K562 (cell line): Measurements from ENCODE around the gene NDRG3. TPM values are rescaled to one million over a fixed set of nuclear protein-coding genes. Genes with fewer than 3 reads are reported as not detected.

Source experiments
- BRD9 ChIP-seq: fragments of 450-650 bp; IDR thresholded peaks from 2 replicates; pipeline ENCODE4 v1.6.1; 2018; ENCODE audit warnings: low read depth; ENCODE audit not compliant: partially characterized antibody
- CBX5 ChIP-seq: IDR thresholded peaks from 2 replicates; pipeline ENCODE4 v1.6.1; 2014; ENCODE audit warnings: low read depth, borderline replicate concordance
- CCNT2 ChIP-seq: IDR thresholded peaks from 2 replicates; pipeline ENCODE4 v1.6.1; 2011; ENCODE audit warnings: borderline replicate concordance, low read depth, mild to moderate bottlenecking, moderate library complexity, mixed read lengths, low read length; ENCODE audit not compliant: insufficient read length; ENCODE audit errors: extremely low read depth
- HOXB6 ChIP-seq: fragments of 250-450 bp; sonication (Bioruptor Pico); IDR thresholded peaks from 2 replicates; pipeline ENCODE4 v1.5.1; 2022; ENCODE audit warnings: mild to moderate bottlenecking, borderline replicate concordance
- L3MBTL2 ChIP-seq: fragments of 450-650 bp; IDR thresholded peaks from 2 replicates; pipeline ENCODE4 v1.6.1; 2016; ENCODE audit warnings: mild to moderate bottlenecking, moderate library complexity
- MEF2A ChIP-seq: IDR thresholded peaks from 2 replicates; pipeline ENCODE4 v1.6.1; 2011; ENCODE audit warnings: low read depth, mild to moderate bottlenecking, low read length, moderate library complexity; ENCODE audit not compliant: control insufficient read depth
- MEIS2 ChIP-seq: fragments of 450-650 bp; IDR thresholded peaks from 2 replicates; pipeline ENCODE4 v1.6.1; 2014; ENCODE audit warnings: mild to moderate bottlenecking; ENCODE audit not compliant: partially characterized antibody
- MYC ChIP-seq, 2 experiments: fragments of 250-450 bp in 1 of 2; sonication (Bioruptor Pico) in 1 of 2; IDR thresholded peaks; 2 replicates each; pipeline versions ENCODE4 v1.5.1 to v1.6.1; 2012 to 2021; ENCODE audit warnings: low read depth in 2 of 2, borderline replicate concordance in 1 of 2, improper control_type of control experiment in 1 of 2, low read length in 1 of 2, mild to moderate bottlenecking in 1 of 2, moderate library complexity in 1 of 2
- NONO ChIP-seq, 2 experiments: fragments of 200-400 bp in 1 of 2; fragments of 450-650 bp in 1 of 2; formaldehyde crosslinking in 1 of 2; IDR thresholded peaks; 2 replicates each; pipeline ENCODE4 v1.6.1; 2017; ENCODE audit warnings: low read depth in 2 of 2, mild to moderate bottlenecking in 2 of 2, moderate library complexity in 2 of 2, low read length in 1 of 2
- POLR2G ChIP-seq: fragments of 200-400 bp; formaldehyde crosslinking; IDR thresholded peaks from 2 replicates; pipeline ENCODE4 v1.6.1; 2017; ENCODE audit warnings: low read depth, mild to moderate bottlenecking, antibody characterized with exemption, low read length, moderate library complexity
- RB1 ChIP-seq: fragments of 450-650 bp; IDR thresholded peaks from 2 replicates; pipeline ENCODE4 v1.6.1; 2017; ENCODE audit warnings: low read depth, mild to moderate bottlenecking
- SMAD4 ChIP-seq: fragments of 250-450 bp; sonication (Bioruptor Pico); conservative IDR thresholded peaks from 2 replicates; pipeline ENCODE4 v1.8.0; 2021; ENCODE audit warnings: inconsistent platforms, mild to moderate bottlenecking, moderate library complexity
- TOE1 ChIP-seq, 2 experiments: fragments of 450-650 bp in 1 of 2; sonication (generic) in 1 of 2; formaldehyde crosslinking in 1 of 2; IDR thresholded peaks; 2 replicates each; pipeline versions ENCODE4 v1.7.1 to v1.8.0; 2016 to 2022; ENCODE audit warnings: borderline replicate concordance in 2 of 2, mild to moderate bottlenecking in 2 of 2, antibody characterized with exemption in 1 of 2, inconsistent platforms in 1 of 2, low read depth in 1 of 2, missing genetic modification reagents in 1 of 2, moderate library complexity in 1 of 2
- ZBTB7A ChIP-seq: IDR thresholded peaks from 2 replicates; pipeline ENCODE4 v1.6.1; 2011; ENCODE audit warnings: low read depth, mild to moderate bottlenecking, low read length, moderate library complexity, borderline replicate concordance; ENCODE audit not compliant: control insufficient read depth
- ZNF282 ChIP-seq: sonication (generic); formaldehyde crosslinking; IDR thresholded peaks from 2 replicates; pipeline ENCODE4 v1.8.1; 2023; ENCODE audit warnings: missing genetic modification reagents
- polyA plus RNA-seq, 8 experiments: library from polyadenylated mRNA; depleted of rRNA in 4 of 8; stranded (reverse) in 5 of 8; unstranded in 3 of 8; fragments of >200 nt; fragmentation: Nextera tagmentation in 2 of 8; fragmentation: Illumina TruSeq in 1 of 8; extraction: Ambion mirVana in 2 of 8; extraction: Trizol in 1 of 8; gene quantifications; 2 replicates each; pipeline versions ENCODE4 v1.2.1 to v1.2.3, GENCODE V29; 2011 to 2014; ENCODE audit warnings: inconsistent platforms in 1 of 8, missing spikeins in 1 of 8
- total RNA-seq, 7 experiments: library from RNA; depleted of rRNA in 6 of 7; stranded (reverse); fragments of >200 nt in 6 of 7; fragmentation: Illumina TruSeq in 2 of 7; extraction: Trizol in 2 of 7; gene quantifications; 2 replicates each; pipeline versions ENCODE4 v1.2.1 to v1.2.3, GENCODE V29; 2011 to 2021; ENCODE audit warnings: low replicate concordance in 1 of 7
- TF ChIP-seq, protein P1 (sequence below): conservative IDR thresholded peaks from 2 replicates; pipeline ENCODE4 v1.6.1; 2011; ENCODE audit warnings: low read depth, mild to moderate bottlenecking, low read length; ENCODE audit not compliant: control insufficient read depth
- TF ChIP-seq, protein P2 (sequence below): sonication (generic); formaldehyde crosslinking; IDR thresholded peaks from 2 replicates; pipeline ENCODE4 v1.5.0; 2020; ENCODE audit warnings: missing genetic modification reagents
- TF ChIP-seq, protein P3 (sequence below): IDR thresholded peaks from 2 replicates; pipeline ENCODE4 v1.6.1; 2016; ENCODE audit warnings: missing genetic modification characterization, missing compliant biosample characterization
- TF ChIP-seq, protein P4 (sequence below): IDR thresholded peaks from 3 replicates; pipeline ENCODE4 v1.6.1; 2011; ENCODE audit warnings: borderline replicate concordance, mild to moderate bottlenecking; ENCODE audit not compliant: insufficient read length, insufficient read depth

NDRG3 gene
- total and polyA plus RNA-seq, 9 of the 15 experiments (the other 6 are each of a cell fraction or from before 2014, with no cell fraction given) = 14.6 to 39.4 (median 24.4) TPM

DNA sequence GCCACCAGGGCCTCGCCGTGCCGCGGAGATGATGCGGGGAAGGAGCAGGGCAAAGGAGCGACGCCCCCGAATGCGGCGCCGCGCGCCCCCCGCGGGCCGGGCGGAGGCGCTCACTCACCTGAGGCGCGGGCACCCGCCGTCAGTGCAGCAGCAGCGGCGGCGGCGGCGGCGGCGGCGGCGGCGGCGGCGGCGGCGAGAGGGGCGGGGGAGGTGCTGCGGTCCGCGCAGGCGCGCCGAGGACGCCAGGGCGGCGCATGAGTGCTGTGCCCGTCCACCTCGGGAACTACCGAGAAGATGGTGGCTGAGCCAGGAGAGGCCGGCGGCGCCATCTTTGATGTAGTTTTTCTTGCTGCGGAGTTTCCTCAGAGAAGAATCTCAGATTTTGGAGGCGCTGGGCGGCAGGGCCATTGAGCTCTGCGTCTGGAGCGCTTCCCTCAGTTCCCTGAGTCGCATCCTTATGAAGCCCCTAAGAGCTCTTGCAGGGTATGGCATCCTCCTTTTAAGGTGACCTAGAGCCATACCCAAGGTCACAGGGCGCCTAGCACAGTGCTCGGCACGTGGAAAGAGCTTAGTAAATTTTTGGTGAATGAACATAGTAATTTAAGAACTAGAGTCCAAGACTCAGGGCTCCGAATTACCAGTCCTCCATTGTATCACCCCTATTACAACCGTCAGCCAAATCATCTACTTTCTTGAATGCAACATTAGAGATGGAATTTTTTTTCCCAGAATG, at the start of gene NDRG3 (continued):
- TF ChIP-seq, protein P1, sequence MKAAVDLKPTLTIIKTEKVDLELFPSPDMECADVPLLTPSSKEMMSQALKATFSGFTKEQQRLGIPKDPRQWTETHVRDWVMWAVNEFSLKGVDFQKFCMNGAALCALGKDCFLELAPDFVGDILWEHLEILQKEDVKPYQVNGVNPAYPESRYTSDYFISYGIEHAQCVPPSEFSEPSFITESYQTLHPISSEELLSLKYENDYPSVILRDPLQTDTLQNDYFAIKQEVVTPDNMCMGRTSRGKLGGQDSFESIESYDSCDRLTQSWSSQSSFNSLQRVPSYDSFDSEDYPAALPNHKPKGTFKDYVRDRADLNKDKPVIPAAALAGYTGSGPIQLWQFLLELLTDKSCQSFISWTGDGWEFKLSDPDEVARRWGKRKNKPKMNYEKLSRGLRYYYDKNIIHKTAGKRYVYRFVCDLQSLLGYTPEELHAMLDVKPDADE = peak; percentile 86; the same call in 1 of the 2 replicates
- TF ChIP-seq MYC (IDR thresholded peaks at IDR 0.05; ENCODE audit: low read depth, low read length) = 0 out of 2 replicates have a peak, but pooled peaks have one; percentile 9
- no peak for TF ChIP-seq MYC (CRISPR knock-in tag; IDR thresholded peaks at IDR 0.05; ENCODE audit: borderline replicate concordance, low read depth)
- peak; percentile 75 for TF ChIP-seq MEIS2
- TF ChIP-seq, protein P2, sequence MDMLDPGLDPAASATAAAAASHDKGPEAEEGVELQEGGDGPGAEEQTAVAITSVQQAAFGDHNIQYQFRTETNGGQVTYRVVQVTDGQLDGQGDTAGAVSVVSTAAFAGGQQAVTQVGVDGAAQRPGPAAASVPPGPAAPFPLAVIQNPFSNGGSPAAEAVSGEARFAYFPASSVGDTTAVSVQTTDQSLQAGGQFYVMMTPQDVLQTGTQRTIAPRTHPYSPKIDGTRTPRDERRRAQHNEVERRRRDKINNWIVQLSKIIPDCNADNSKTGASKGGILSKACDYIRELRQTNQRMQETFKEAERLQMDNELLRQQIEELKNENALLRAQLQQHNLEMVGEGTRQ (CRISPR knock-in tag) = no peak
- peak; percentile 48 for TF ChIP-seq CCNT2
- TF ChIP-seq CBX5 = no peak
- TF ChIP-seq POLR2G = peak; percentile 68
- TF ChIP-seq NONO (IDR thresholded peaks at IDR 0.05; ENCODE audit: low read depth in 2 of 2, low read length in 1 of 2) = peak in 1 of 2 experiments; percentile 57; a peak in 1 of 4 replicates
- peak; percentile 65; the same call in 1 of the 2 replicates for TF ChIP-seq ZBTB7A
- TF ChIP-seq L3MBTL2 = peak; percentile 44; the same call in 1 of the 2 replicates
- TF ChIP-seq ZNF282 = no peak
- TF ChIP-seq RB1 = peak; percentile 57; the same call in 1 of the 2 replicates
- TF ChIP-seq, protein P3, sequence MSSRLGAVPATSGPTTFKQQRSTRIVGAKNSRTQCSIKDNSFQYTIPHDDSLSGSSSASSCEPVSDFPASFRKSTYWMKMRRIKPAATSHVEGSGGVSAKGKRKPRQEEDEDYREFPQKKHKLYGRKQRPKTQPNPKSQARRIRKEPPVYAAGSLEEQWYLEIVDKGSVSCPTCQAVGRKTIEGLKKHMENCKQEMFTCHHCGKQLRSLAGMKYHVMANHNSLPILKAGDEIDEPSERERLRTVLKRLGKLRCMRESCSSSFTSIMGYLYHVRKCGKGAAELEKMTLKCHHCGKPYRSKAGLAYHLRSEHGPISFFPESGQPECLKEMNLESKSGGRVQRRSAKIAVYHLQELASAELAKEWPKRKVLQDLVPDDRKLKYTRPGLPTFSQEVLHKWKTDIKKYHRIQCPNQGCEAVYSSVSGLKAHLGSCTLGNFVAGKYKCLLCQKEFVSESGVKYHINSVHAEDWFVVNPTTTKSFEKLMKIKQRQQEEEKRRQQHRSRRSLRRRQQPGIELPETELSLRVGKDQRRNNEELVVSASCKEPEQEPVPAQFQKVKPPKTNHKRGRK (tag) = no peak
- 0 out of 2 replicates have a peak, but pooled peaks have one; percentile 61 for TF ChIP-seq SMAD4
- TF ChIP-seq, protein P4, sequence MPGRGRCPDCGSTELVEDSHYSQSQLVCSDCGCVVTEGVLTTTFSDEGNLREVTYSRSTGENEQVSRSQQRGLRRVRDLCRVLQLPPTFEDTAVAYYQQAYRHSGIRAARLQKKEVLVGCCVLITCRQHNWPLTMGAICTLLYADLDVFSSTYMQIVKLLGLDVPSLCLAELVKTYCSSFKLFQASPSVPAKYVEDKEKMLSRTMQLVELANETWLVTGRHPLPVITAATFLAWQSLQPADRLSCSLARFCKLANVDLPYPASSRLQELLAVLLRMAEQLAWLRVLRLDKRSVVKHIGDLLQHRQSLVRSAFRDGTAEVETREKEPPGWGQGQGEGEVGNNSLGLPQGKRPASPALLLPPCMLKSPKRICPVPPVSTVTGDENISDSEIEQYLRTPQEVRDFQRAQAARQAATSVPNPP = no peak
- TF ChIP-seq MEF2A = no peak
- no peak for TF ChIP-seq BRD9
- no peak for TF ChIP-seq HOXB6 (CRISPR knock-in tag)
- no peak for TF ChIP-seq TOE1 (IDR thresholded peaks at IDR 0.05; ENCODE audit: borderline replicate concordance)
- TF ChIP-seq TOE1 (CRISPR knock-in tag; IDR thresholded peaks at IDR 0.05; ENCODE audit: borderline replicate concordance, low read depth) = no peak
